Mesothelial cell of epicardium (in vitro differentiated cells): ENCODE data around the gene OGA. TPM values are rescaled to one million over a fixed set of nuclear protein-coding genes. Genes with fewer than 3 reads are reported as not detected.

Experiments
- DNase-seq, 2 experiments: peaks; one replicate each; pipeline ENCODE4 v3.0.0; 2021; ENCODE audit warnings: low spot score in 2 of 2; ENCODE audit not compliant: unreplicated experiment in 2 of 2
- H3K27ac Mint-ChIP-seq: 2 replicates; pipeline ENCODE4 v1.8.0; 2021; ENCODE audit warnings: mixed read lengths
- H3K27me3 Mint-ChIP-seq: 2 replicates; pipeline ENCODE4 v1.8.0; 2021; ENCODE audit warnings: low read depth, mixed read lengths
- H3K36me3 Mint-ChIP-seq: 2 replicates; pipeline ENCODE4 v1.8.0; 2021; ENCODE audit warnings: mixed read lengths
- H3K4me1 Mint-ChIP-seq: 2 replicates; pipeline ENCODE4 v1.8.0; 2021; ENCODE audit warnings: mixed read lengths
- H3K4me3 Mint-ChIP-seq: 2 replicates; pipeline ENCODE4 v1.8.0; 2021; ENCODE audit warnings: mild to moderate bottlenecking, moderate library complexity, mixed read lengths
- H3K9me3 Mint-ChIP-seq: 2 replicates; pipeline ENCODE4 v1.8.0; 2021; ENCODE audit warnings: mixed read lengths
- total RNA-seq: library from RNA; stranded (reverse); gene quantifications from 3 replicates; pipeline ENCODE4 v1.2.1, GENCODE V29; 2021
- TF ChIP-seq, protein P1 (sequence below): fragments of 200-600 bp; sonication (generic); IDR thresholded peaks from one replicate; pipeline ENCODE4 v1.5.0; 2021; ENCODE audit warnings: antibody characterized with exemption; ENCODE audit not compliant: unreplicated experiment

Gene OGA
- total RNA-seq, 1 donor from 2014 or later: 168 TPM

GRCh38 chr10:101748496-101748895 lies 69.7 kb downstream of the OGA start:
- H3K4me1 Mint-ChIP-seq: peaks cover 8% of the 10 kb centered on the region
- TF ChIP-seq, protein P1, sequence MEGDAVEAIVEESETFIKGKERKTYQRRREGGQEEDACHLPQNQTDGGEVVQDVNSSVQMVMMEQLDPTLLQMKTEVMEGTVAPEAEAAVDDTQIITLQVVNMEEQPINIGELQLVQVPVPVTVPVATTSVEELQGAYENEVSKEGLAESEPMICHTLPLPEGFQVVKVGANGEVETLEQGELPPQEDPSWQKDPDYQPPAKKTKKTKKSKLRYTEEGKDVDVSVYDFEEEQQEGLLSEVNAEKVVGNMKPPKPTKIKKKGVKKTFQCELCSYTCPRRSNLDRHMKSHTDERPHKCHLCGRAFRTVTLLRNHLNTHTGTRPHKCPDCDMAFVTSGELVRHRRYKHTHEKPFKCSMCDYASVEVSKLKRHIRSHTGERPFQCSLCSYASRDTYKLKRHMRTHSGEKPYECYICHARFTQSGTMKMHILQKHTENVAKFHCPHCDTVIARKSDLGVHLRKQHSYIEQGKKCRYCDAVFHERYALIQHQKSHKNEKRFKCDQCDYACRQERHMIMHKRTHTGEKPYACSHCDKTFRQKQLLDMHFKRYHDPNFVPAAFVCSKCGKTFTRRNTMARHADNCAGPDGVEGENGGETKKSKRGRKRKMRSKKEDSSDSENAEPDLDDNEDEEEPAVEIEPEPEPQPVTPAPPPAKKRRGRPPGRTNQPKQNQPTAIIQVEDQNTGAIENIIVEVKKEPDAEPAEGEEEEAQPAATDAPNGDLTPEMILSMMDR: no peak
- peaks cover 18% of the 10 kb centered on the region for H3K27me3 Mint-ChIP-seq
- H3K36me3 Mint-ChIP-seq: no peaks in the 10 kb centered on the region
- no peaks in the 10 kb centered on the region for H3K9me3 Mint-ChIP-seq
- DNase-seq: no peak
- H3K4me3 Mint-ChIP-seq: no peak overlapping the region
- H3K27ac Mint-ChIP-seq: no peak overlapping the region

DNA sequence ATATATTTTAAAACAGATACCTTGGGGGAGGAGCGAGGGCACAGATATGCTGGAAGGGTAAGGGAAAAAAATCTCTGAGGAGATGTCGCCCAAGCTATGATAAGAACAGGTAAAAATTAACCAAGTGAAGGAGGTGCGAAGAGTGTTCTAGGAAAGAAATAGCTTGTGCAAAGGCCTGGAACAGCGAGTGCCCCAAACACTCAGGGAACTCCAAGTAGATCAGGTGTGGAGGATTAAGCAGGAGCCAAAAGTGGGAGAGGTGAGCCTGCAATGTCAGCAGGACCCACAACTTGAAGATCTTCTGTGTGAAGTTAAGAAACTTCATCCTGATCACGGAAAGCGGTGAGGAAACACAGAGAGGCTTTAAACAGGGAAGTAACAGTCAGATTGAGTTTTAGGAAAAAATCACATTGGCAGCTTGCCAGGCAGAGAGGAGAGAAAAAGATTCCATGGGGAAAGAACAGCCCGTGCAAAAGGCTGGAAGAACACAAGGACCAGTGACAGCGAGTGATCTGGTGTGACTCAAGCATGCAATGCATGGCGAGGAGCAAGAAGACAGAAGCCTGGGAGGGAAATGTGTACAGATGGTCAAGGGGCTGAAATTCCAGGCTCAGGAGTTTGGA lies 73.1 kb downstream of the OGA start:
- no peak overlapping the region for H3K27ac Mint-ChIP-seq
- TF ChIP-seq, protein P1: no peak

DNA sequence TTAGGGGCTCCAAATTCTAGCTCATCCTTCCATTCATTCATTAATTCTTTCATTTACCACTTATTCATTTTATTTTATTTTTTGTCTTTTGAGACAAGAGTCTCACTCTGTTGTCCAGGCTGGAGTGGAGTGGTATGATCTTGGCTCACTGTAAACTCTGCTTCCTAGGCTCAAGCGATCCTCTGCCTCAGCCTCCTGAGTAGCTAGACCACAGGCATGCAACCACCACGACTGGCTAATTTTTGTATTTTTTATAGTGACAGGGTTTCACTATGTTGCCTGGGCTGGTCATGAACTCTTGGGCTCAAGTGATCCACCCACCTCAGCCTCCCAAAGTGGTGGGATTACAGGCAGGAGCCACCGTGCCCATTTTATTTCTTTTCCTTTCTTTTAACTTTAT lies 74.0 kb downstream of the OGA start:
- H3K27ac Mint-ChIP-seq: no peak overlapping the region
- TF ChIP-seq, protein P1: no peak
- H3K4me3 Mint-ChIP-seq: no peak overlapping the region
- no peak for DNase-seq
- H3K9me3 Mint-ChIP-seq: no peaks in the 10 kb centered on the region
- peaks cover 29% of the 10 kb centered on the region for H3K27me3 Mint-ChIP-seq
- H3K36me3 Mint-ChIP-seq: no peaks in the 10 kb centered on the region
- H3K4me1 Mint-ChIP-seq: peaks cover under 1% of the 10 kb centered on the region

More for the DNA sequence above, 73.1 kb downstream of the OGA start:
- no peak for DNase-seq
- Mint-ChIP-seq H3K27me3 (peaks cover 24% of the 10 kb centered on the region), H3K9me3 (no peaks in the 10 kb centered on the region), H3K4me1 (peaks cover 8% of the 10 kb centered on the region), H3K4me3 (no peak overlapping the region), H3K36me3 (no peaks in the 10 kb centered on the region)

GRCh38 chr10:101741938-101742337 lies 76.3 kb downstream of the OGA start:
- Mint-ChIP-seq H3K4me3 (no peak overlapping the region), H3K27ac (no peak overlapping the region), H3K9me3 (no peaks in the 10 kb centered on the region), H3K36me3 (no peaks in the 10 kb centered on the region), H3K27me3 (peaks cover 29% of the 10 kb centered on the region), H3K4me1 (no peaks in the 10 kb centered on the region)
- TF ChIP-seq, protein P1: no peak
- DNase-seq: no peak

GRCh38 chr10:101736666-101737065 lies 81.6 kb downstream of the OGA start:
- H3K36me3 Mint-ChIP-seq: no peaks in the 10 kb centered on the region
- peaks cover 36% of the 10 kb centered on the region for H3K27me3 Mint-ChIP-seq
- H3K4me3 Mint-ChIP-seq: no peak overlapping the region
- TF ChIP-seq, protein P1: no peak
- no peaks in the 10 kb centered on the region for H3K9me3 Mint-ChIP-seq
- no peaks in the 10 kb centered on the region for H3K4me1 Mint-ChIP-seq
- no peak overlapping the region for H3K27ac Mint-ChIP-seq
- DNase-seq: no peak

Other genes starting within 250 kb of the OGA start
- gene POLL, start 230.2 kb downstream of the OGA start, total RNA-seq: 44.5 to 47.3 TPM (median 46.6 TPM) in 3 replicates
- gene DPCD, start 230.1 kb downstream of the OGA start, total RNA-seq: 23.0 to 23.8 TPM (median 23.0 TPM) in 3 replicates
- 63.2 to 65.9 TPM (median 65.6 TPM) in 3 replicates for gene FBXW4, start 123.3 kb downstream of the OGA start, total RNA-seq
- not detected in 3 replicates for gene FGF8, start 42.3 kb downstream of the OGA start, total RNA-seq
- 42.4 to 45.6 TPM (median 45.2 TPM) in 3 replicates for gene NPM3, start 35.0 kb downstream of the OGA start, total RNA-seq
- gene KCNIP2, start 25.4 kb upstream of the OGA start, total RNA-seq: 6.5 to 6.9 TPM (median 6.8 TPM) in 3 replicates
- gene ARMH3, start 237.7 kb upstream of the OGA start, total RNA-seq: 21.8 to 26.6 TPM (median 26.5 TPM) in 3 replicates
- 14.2 to 15.2 TPM (median 14.5 TPM) in 3 replicates for gene HPS6, start 246.9 kb upstream of the OGA start, total RNA-seq